ENCODE results near the gene SNX4. TPM values are rescaled to one million over a fixed set of nuclear protein-coding genes. Genes with fewer than 3 reads are reported as not detected.

Gene SNX4
- polyA plus RNA-seq, 1 donor from 2014 or later, result 180 TPM

DNA sequence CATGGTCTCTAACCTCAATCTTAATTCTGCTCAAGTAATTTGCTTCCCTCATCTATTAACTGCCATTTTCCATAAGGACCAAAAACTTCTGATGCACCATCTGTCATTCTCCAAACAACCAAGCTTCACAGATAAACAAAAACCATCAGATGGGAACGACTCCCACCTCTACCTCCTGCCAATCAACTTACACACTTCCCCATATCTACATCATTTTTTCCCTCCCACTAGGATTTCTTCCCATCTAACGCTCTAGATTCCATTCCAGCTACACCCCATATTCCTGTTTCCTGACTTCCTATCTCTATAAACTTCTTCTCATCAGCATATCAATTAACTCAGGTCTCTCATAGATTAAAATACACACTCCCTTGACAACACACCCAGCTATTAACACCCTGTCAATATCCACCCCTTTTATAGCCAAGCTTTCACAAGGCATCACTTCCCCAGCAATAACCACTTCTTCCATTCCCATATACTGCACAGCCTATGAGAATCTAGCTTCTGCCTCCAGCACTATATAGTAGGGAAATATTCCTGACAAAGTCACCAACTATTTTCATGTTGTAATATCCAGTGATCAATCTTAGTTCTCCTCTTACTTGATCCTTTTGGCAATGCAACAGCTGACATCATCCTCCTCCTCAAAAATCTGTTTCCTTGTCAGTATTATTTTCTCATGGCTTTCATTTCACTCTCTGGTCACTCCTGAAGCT is 39.2 kb downstream of the SNX4 start:
- H3K27me3 ChIP-seq (ENCODE audit: insufficient read depth, low read depth, low read length), result no peaks in the 10 kb centered on the region
- no peak overlapping the region for H2AFZ ChIP-seq (ENCODE audit: low read depth, low read length)
- H3K79me2 ChIP-seq (replicated peaks; ENCODE audit: insufficient read depth, low read length), result no peaks in the 10 kb centered on the region
- H3K9me2 ChIP-seq (ENCODE audit: insufficient read depth, low read length), result no peaks in the 10 kb centered on the region
- H3K4me2 ChIP-seq (ENCODE audit: low read length), result no peak overlapping the region
- no peaks in the 10 kb centered on the region for H3K36me3 ChIP-seq (ENCODE audit: insufficient read depth, low read length)
- H3K9me3 ChIP-seq (ENCODE audit: low read length), result no peaks in the 10 kb centered on the region
- TF ChIP-seq SMC3 (conservative IDR thresholded peaks at IDR 0.05; ENCODE audit: poor library complexity) (no peak), RAD21 (conservative IDR thresholded peaks at IDR 0.05) (no peak), REST (IDR thresholded peaks at IDR 0.05; ENCODE audit: borderline replicate concordance) (no peak), EP300 (conservative IDR thresholded peaks at IDR 0.05; ENCODE audit: poor library complexity, severe bottlenecking) (no peak), POLR2AphosphoS5 (IDR thresholded peaks at IDR 0.05) (no peak), MXI1 (conservative IDR thresholded peaks at IDR 0.05; ENCODE audit: poor library complexity, severe bottlenecking) (no peak), EZH2 (IDR thresholded peaks at IDR 0.05; ENCODE audit: borderline replicate concordance, insufficient read depth, low read length, poor library complexity, severe bottlenecking) (no peak), CTCF (IDR thresholded peaks at IDR 0.05; ENCODE audit: poor library complexity, severe bottlenecking) (no peak), TAF1 (IDR thresholded peaks at IDR 0.05; ENCODE audit: low read depth) (no peak)
- H3K27ac ChIP-seq (ENCODE audit: low read length), result no peak overlapping the region
- no peak overlapping the region for H3K9ac ChIP-seq (ENCODE audit: low read length)
- no peaks in the 10 kb centered on the region for H3F3A ChIP-seq (ENCODE audit: insufficient read depth, low read length, poor library complexity, severe bottlenecking)
- H4K20me1 ChIP-seq (ENCODE audit: insufficient read depth), result no peaks in the 10 kb centered on the region
- no peak overlapping the region for H3K4me3 ChIP-seq (ENCODE audit: low read length)

GRCh38 chr3:125479091-125479490 is 40.9 kb downstream of the SNX4 start:
- Histone ChIP-seq H3K4me3 (ENCODE audit: low read length) (no peak overlapping the region), H3K27me3 (ENCODE audit: insufficient read depth, low read depth, low read length) (no peaks in the 10 kb centered on the region), H3K36me3 (ENCODE audit: insufficient read depth, low read length) (no peaks in the 10 kb centered on the region), H3K27ac (ENCODE audit: low read length) (no peak overlapping the region), H3K9me3 (ENCODE audit: low read length) (no peaks in the 10 kb centered on the region), H3K9me2 (ENCODE audit: insufficient read depth, low read length) (no peaks in the 10 kb centered on the region), H2AFZ (ENCODE audit: low read depth, low read length) (no peak overlapping the region), H4K20me1 (ENCODE audit: insufficient read depth) (no peaks in the 10 kb centered on the region), H3K79me2 (replicated peaks; ENCODE audit: insufficient read depth, low read length) (no peaks in the 10 kb centered on the region), H3F3A (ENCODE audit: insufficient read depth, low read length, poor library complexity, severe bottlenecking) (no peaks in the 10 kb centered on the region), H3K4me2 (ENCODE audit: low read length) (no peak overlapping the region), H3K9ac (ENCODE audit: low read length) (no peak overlapping the region)
- TF ChIP-seq EZH2 (IDR thresholded peaks at IDR 0.05; ENCODE audit: borderline replicate concordance, insufficient read depth, low read length, poor library complexity, severe bottlenecking) (no peak), EP300 (conservative IDR thresholded peaks at IDR 0.05; ENCODE audit: poor library complexity, severe bottlenecking) (no peak), RAD21 (conservative IDR thresholded peaks at IDR 0.05) (no peak), SMC3 (conservative IDR thresholded peaks at IDR 0.05; ENCODE audit: poor library complexity) (no peak), CTCF (IDR thresholded peaks at IDR 0.05; ENCODE audit: poor library complexity, severe bottlenecking) (no peak), POLR2AphosphoS5 (IDR thresholded peaks at IDR 0.05) (no peak), MXI1 (conservative IDR thresholded peaks at IDR 0.05; ENCODE audit: poor library complexity, severe bottlenecking) (no peak), REST (IDR thresholded peaks at IDR 0.05; ENCODE audit: borderline replicate concordance) (no peak), TAF1 (IDR thresholded peaks at IDR 0.05; ENCODE audit: low read depth) (no peak)
